NCI-H2227 (cell line): ENCODE data around the gene ADAMTS14.

Experiments
- DNase-seq: peaks from one replicate; lab custom pipeline; 2025; ENCODE audit not compliant: unreplicated experiment; lab: John Stamatoyannopoulos, UW

Gene ADAMTS14

GRCh38 chr10:70728328-70728727 is 56.0 kb downstream of the ADAMTS14 start:
- no peak for DNase-seq

- peak; percentile 41 for DNase-seq
These were observed 57.6 kb downstream of the ADAMTS14 start for GRCh38 chr10:70729763-70730357.

- DNase-seq = no peak
These were observed 58.6 kb downstream of the ADAMTS14 start for GRCh38 chr10:70730955-70731354.

GRCh38 chr10:70732569-70732968 is 60.3 kb downstream of the ADAMTS14 start:
- no peak for DNase-seq

GRCh38 chr10:70733051-70733450 is 60.7 kb downstream of the ADAMTS14 start:
- DNase-seq = no peak

- no peak for DNase-seq
These were observed 62.9 kb downstream of the ADAMTS14 start for GRCh38 chr10:70735161-70735560.

GRCh38 chr10:70736525-70736924 is 64.2 kb downstream of the ADAMTS14 start:
- DNase-seq = no peak

GRCh38 chr10:70737250-70737649 is 64.9 kb downstream of the ADAMTS14 start:
- no peak for DNase-seq

- no peak for DNase-seq
These were observed 65.9 kb downstream of the ADAMTS14 start for GRCh38 chr10:70738006-70738760.

- no peak for DNase-seq
These were observed 66.4 kb downstream of the ADAMTS14 start for GRCh38 chr10:70738761-70739121.

- no peak for DNase-seq
These were observed 68.3 kb downstream of the ADAMTS14 start for GRCh38 chr10:70740406-70741288.

- DNase-seq = no peak
These were observed 70.5 kb downstream of the ADAMTS14 start for GRCh38 chr10:70742537-70743429.

GRCh38 chr10:70743430-70743788 is 71.1 kb downstream of the ADAMTS14 start:
- no peak for DNase-seq

GRCh38 chr10:70743879-70744278 is 71.6 kb downstream of the ADAMTS14 start:
- DNase-seq = no peak

- DNase-seq = no peak
These were observed 72.4 kb downstream of the ADAMTS14 start for GRCh38 chr10:70744617-70745143.

- no peak for DNase-seq
These were observed 73.2 kb downstream of the ADAMTS14 start for GRCh38 chr10:70745555-70745954.

- no peak for DNase-seq
These were observed 75.1 kb downstream of the ADAMTS14 start for GRCh38 chr10:70747192-70747965.

- DNase-seq = no peak
These were observed 76.0 kb downstream of the ADAMTS14 start for GRCh38 chr10:70748305-70748704.

- DNase-seq = no peak
These were observed 76.7 kb downstream of the ADAMTS14 start for GRCh38 chr10:70748801-70749573.
